ENCODE results near the gene DHPS.

Gene DHPS

GRCh38 chr19:12694641-12695040 is 13.0 kb upstream of the DHPS start:
- peak overlapping the region; percentile 93 for H3K4me3 Mint-ChIP-seq
- peaks cover 12% of the 10 kb centered on the region for H3K36me3 Mint-ChIP-seq (ENCODE audit: low read depth)
- TF ChIP-seq, protein P1, sequence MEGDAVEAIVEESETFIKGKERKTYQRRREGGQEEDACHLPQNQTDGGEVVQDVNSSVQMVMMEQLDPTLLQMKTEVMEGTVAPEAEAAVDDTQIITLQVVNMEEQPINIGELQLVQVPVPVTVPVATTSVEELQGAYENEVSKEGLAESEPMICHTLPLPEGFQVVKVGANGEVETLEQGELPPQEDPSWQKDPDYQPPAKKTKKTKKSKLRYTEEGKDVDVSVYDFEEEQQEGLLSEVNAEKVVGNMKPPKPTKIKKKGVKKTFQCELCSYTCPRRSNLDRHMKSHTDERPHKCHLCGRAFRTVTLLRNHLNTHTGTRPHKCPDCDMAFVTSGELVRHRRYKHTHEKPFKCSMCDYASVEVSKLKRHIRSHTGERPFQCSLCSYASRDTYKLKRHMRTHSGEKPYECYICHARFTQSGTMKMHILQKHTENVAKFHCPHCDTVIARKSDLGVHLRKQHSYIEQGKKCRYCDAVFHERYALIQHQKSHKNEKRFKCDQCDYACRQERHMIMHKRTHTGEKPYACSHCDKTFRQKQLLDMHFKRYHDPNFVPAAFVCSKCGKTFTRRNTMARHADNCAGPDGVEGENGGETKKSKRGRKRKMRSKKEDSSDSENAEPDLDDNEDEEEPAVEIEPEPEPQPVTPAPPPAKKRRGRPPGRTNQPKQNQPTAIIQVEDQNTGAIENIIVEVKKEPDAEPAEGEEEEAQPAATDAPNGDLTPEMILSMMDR (IDR thresholded peaks at IDR 0.05), result no peak
- H3K27me3 Mint-ChIP-seq (ENCODE audit: low read depth, poor library complexity), result peaks cover 3% of the 10 kb centered on the region
- no peak for DNase-seq
- H3K27ac Mint-ChIP-seq, result no peak overlapping the region
- H3K4me1 Mint-ChIP-seq, result peaks cover 17% of the 10 kb centered on the region
- H3K9me3 Mint-ChIP-seq, result no peaks in the 10 kb centered on the region

- TF ChIP-seq, protein P1 (IDR thresholded peaks at IDR 0.05), result no peak
- Mint-ChIP-seq H3K4me3 (no peak overlapping the region), H3K27ac (no peak overlapping the region)
Observed at GRCh38 chr19:12692960-12693359, 11.3 kb upstream of the DHPS start.

GRCh38 chr19:12689581-12690216 is 8.0 kb upstream of the DHPS start:
- TF ChIP-seq, protein P1 (IDR thresholded peaks at IDR 0.05), result no peak
- H3K4me1 Mint-ChIP-seq, result peaks cover 10% of the 10 kb centered on the region
- H3K27me3 Mint-ChIP-seq (ENCODE audit: low read depth, poor library complexity), result peaks cover 3% of the 10 kb centered on the region
- DNase-seq, result no peak
- H3K4me3 Mint-ChIP-seq, result no peak overlapping the region
- H3K36me3 Mint-ChIP-seq (ENCODE audit: low read depth), result no peaks in the 10 kb centered on the region
- no peak overlapping the region for H3K27ac Mint-ChIP-seq
- no peaks in the 10 kb centered on the region for H3K9me3 Mint-ChIP-seq

More at GRCh38 chr19:12692960-12693359, 11.3 kb upstream of the DHPS start:
- Mint-ChIP-seq H3K27me3 (ENCODE audit: low read depth, poor library complexity) (peaks cover 3% of the 10 kb centered on the region), H3K36me3 (ENCODE audit: low read depth) (peaks cover under 1% of the 10 kb centered on the region), H3K4me1 (peaks cover 7% of the 10 kb centered on the region), H3K9me3 (no peaks in the 10 kb centered on the region)
- no peak for DNase-seq

DNA sequence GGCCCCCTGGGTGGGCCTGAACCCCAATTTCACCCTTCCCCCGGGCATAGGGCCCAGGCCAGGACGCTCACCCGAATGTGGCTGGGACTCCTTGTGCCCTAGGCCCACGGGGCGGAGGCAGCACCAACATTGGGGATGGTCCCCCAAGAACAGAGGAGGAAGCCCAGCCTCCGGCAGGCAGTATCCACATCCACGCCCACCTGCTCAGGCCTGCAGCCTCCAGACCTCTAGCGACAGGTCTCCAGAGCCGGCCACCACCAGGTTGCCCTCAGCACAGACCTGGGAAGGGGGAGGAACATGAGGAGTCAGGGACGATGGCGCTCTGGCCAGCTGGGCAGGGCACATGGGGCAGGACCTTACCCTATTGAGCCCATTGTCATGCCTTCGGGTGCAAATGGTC is 7.3 kb upstream of the DHPS start:
- H3K4me3 Mint-ChIP-seq, result no peak overlapping the region
- H3K9me3 Mint-ChIP-seq, result no peaks in the 10 kb centered on the region
- peaks cover 10% of the 10 kb centered on the region for H3K4me1 Mint-ChIP-seq
- peaks cover 1% of the 10 kb centered on the region for H3K36me3 Mint-ChIP-seq (ENCODE audit: low read depth)
- no peak overlapping the region for H3K27ac Mint-ChIP-seq
- no peak for DNase-seq
- H3K27me3 Mint-ChIP-seq (ENCODE audit: low read depth, poor library complexity), result peaks cover 3% of the 10 kb centered on the region
- TF ChIP-seq, protein P1 (IDR thresholded peaks at IDR 0.05), result no peak

GRCh38 chr19:12687496-12688196 is 6.0 kb upstream of the DHPS start, which contains the start of gene GNG14:
TSS of gene GNG14 (plus strand) at chr19:12687998. CDS start at chr19:12688049, 51 bp downstream.
- Mint-ChIP-seq H3K4me3 (no peak within 1 kb of the TSS), H3K27ac (no peak within 1 kb of the TSS), H3K36me3 (ENCODE audit: low read depth) (peaks cover 4% of the 10 kb centered on the region), H3K4me1 (peaks cover 10% of the 10 kb centered on the region), H3K9me3 (no peaks in the 10 kb centered on the region), H3K27me3 (ENCODE audit: low read depth, poor library complexity) (peaks cover 3% of the 10 kb centered on the region)
- TF ChIP-seq, protein P1 (IDR thresholded peaks at IDR 0.05), result no peak
- DNase-seq, result no peak

Measured in nephron progenitor cell (in vitro differentiated cells).